AG09309 (cell line): ENCODE data around the gene KYAT1.

Source experiments
- DNase-seq: peaks from one replicate; pipeline ENCODE4 v3.0.0-alpha.2; 2010; ENCODE audit warnings: low read depth
- H3K4me3 ChIP-seq: 2 replicates; pipeline ENCODE4 v1.5.1; 2011; ENCODE audit warnings: mild to moderate bottlenecking, low read depth, low read length, moderate library complexity; ENCODE audit not compliant: control insufficient read depth
- CTCF ChIP-seq: IDR thresholded peaks from 2 replicates; pipeline ENCODE4 v1.5.1; 2011; ENCODE audit warnings: mild to moderate bottlenecking, low read depth, low read length, inconsistent platforms; ENCODE audit not compliant: insufficient read depth, control insufficient read depth; ENCODE audit errors: missing control alignments

KYAT1 gene

GRCh38 chr9:128908372-128908771, 26.6 kb upstream of the KYAT1 start:
- DNase-seq: no peak
- H3K4me3 ChIP-seq: no peak overlapping the region
- no peak for TF ChIP-seq CTCF

DNA sequence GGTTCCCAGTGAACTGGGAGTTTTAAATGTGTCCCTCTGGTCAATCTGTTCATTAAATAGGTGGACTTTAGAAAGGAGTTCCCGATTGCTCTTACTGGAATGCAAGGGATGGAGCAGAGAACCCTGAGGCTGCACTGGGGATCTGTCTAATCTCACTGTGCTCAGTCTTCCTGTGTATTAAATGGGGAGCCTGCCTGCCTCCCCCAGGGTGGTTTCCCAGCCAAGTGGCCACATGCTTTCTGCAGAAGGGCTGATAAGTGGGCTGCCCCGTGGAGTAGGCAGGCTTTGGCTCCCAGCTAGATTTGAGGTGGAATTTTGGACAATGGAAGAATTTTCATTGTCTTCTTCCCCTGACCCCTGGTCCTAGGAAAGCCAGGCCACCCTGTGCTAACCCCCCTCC, 25.0 kb upstream of the KYAT1 start:
- DNase-seq: no peak
- no peak for TF ChIP-seq CTCF
- no peak overlapping the region for H3K4me3 ChIP-seq

DNA sequence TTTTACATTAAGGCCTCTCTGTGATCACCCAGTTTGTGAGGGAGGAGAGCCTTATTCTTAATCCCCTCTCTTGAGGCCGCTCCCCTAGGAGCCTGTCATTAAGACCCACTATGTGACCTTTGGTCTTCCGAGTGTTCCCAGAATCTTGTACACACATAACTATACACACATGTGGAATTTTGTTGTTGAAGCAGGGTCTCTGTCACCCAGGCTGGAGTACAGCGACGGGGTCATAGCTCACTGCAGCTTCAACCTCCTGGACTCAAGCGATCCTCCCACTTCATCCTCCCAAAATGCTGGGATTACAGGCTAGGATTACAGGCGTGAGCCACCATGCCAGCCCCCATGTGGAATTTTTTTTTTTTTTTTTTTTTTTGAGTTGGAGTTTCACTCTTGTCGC, 24.2 kb upstream of the KYAT1 start:
- no peak for DNase-seq
- TF ChIP-seq CTCF: no peak
- no peak overlapping the region for H3K4me3 ChIP-seq

DNA sequence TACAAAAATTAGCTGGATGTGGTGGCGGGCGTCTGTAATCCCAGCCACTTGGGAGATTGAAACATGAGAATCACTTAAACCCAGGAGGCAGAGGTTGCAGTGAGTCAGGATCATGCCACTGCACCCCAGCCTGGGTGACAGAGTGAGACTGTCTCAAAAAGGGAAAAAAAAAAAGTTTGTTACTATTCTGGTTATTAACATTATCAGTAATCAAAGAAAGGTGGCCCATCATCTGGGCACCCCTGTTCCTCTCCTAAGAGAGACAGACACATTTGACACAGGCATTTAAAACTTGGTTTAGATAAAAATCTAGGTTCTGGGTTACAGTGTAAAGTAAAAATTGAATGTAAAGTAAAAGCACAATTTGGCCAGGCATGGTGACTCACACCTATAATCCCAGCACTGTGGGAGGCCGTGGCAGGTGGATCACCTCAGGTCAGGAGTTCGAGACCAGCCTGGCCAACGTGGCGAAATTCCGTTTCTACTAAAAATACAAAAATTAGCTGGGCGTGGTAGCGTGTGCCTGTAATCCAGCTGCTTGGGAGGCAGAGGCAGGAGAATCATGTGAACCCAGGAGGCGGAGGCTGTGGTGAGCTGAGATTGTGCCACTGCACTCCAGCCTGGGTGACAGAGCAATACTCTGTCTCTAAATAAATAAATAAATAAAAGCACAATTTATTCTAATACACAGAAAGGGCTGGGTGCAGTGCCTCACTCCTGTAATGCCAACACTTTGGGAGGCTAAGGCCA, 22.3 kb upstream of the KYAT1 start:
- TF ChIP-seq CTCF: no peak
- no peak overlapping the region for H3K4me3 ChIP-seq
- no peak for DNase-seq

DNA sequence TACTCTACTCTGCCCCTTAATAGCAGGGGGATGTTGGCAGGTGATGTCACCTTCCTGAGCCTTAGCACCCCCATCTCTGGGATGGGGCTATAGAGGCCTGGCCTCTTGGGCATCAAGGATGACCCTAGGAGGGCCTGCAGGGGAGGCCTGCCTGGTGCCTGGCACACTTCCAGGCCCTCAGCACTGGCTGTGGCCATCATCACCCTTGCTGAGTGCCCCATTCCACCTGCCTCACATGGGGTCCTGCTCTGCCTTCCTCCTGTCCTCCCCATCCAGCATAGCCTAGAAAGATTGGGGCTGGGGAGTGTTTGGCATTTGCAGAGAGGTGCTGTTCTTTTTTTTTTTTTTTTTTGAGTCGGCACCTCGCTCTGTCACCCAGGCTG, 21.3 kb upstream of the KYAT1 start:
- no peak overlapping the region for H3K4me3 ChIP-seq
- no peak for DNase-seq
- no peak for TF ChIP-seq CTCF

- TF ChIP-seq CTCF: no peak
- H3K4me3 ChIP-seq: no peak overlapping the region
- no peak for DNase-seq
These were observed 20.8 kb upstream of the KYAT1 start for GRCh38 chr9:128902351-128903078.
